HEK293 (cell line): ENCODE measurements around the gene WAS.

Experiments
- ZNF223 ChIP-seq: fragments of 450-650 bp; formaldehyde crosslinking; IDR thresholded peaks from 2 replicates; pipeline ENCODE4 v1.5.1; 2016; ENCODE audit warnings: missing biosample characterization, missing genetic modification characterization
- ZNF302 ChIP-seq: fragments of 450-650 bp; formaldehyde crosslinking; IDR thresholded peaks from 2 replicates; pipeline ENCODE4 v1.5.1; 2016; ENCODE audit warnings: missing biosample characterization, missing genetic modification characterization, low read depth
- ZNF391 ChIP-seq: fragments of 450-650 bp; formaldehyde crosslinking; IDR thresholded peaks from 2 replicates; pipeline ENCODE4 v1.5.1; 2016; ENCODE audit warnings: low read depth, missing biosample characterization, missing genetic modification characterization, borderline replicate concordance
- TF ChIP-seq, protein P1 (sequence below): fragments of 450-650 bp; formaldehyde crosslinking; IDR thresholded peaks from 2 replicates; pipeline ENCODE4 v1.5.1; 2016; ENCODE audit warnings: missing biosample characterization, missing genetic modification characterization

DNA sequence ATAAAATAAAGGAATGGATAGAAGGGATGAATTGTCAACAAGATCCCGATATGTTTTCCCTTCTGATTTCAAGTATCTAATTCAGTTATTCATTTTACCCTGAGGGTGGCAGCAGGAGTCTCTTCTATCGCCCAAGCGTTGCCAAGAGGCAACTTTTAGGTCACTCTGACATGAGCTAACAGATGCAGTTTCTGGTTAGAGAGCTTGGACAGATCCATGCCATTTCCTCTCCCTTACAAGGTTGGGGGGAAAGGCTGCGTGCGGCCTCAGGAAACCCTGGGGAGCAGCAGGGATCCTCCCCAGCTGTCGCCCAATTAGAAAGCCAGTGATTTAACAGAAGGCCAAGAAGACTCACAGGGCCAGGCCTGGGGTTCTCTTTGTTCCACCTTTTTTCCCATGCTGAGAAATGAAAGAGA is 35.3 kb upstream of the WAS start:
- TF ChIP-seq, protein P1, sequence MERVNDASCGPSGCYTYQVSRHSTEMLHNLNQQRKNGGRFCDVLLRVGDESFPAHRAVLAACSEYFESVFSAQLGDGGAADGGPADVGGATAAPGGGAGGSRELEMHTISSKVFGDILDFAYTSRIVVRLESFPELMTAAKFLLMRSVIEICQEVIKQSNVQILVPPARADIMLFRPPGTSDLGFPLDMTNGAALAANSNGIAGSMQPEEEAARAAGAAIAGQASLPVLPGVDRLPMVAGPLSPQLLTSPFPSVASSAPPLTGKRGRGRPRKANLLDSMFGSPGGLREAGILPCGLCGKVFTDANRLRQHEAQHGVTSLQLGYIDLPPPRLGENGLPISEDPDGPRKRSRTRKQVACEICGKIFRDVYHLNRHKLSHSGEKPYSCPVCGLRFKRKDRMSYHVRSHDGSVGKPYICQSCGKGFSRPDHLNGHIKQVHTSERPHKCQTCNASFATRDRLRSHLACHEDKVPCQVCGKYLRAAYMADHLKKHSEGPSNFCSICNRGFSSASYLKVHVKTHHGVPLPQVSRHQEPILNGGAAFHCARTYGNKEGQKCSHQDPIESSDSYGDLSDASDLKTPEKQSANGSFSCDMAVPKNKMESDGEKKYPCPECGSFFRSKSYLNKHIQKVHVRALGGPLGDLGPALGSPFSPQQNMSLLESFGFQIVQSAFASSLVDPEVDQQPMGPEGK, result no peak
- TF ChIP-seq ZNF391 (no peak), ZNF223 (tag by site-specific recombination) (no peak), ZNF302 (tag by site-specific recombination) (no peak)
